GM21381 (cell line): ENCODE data around the gene SPTB.

Experiments used
- ATAC-seq: cut with Tn5 transposase; IDR thresholded peaks from one replicate; pipeline ENCODE4 v1.9.1; 2021; ENCODE audit warnings: mild to moderate bottlenecking, moderate library complexity; ENCODE audit not compliant: unreplicated experiment

The SPTB gene

DNA sequence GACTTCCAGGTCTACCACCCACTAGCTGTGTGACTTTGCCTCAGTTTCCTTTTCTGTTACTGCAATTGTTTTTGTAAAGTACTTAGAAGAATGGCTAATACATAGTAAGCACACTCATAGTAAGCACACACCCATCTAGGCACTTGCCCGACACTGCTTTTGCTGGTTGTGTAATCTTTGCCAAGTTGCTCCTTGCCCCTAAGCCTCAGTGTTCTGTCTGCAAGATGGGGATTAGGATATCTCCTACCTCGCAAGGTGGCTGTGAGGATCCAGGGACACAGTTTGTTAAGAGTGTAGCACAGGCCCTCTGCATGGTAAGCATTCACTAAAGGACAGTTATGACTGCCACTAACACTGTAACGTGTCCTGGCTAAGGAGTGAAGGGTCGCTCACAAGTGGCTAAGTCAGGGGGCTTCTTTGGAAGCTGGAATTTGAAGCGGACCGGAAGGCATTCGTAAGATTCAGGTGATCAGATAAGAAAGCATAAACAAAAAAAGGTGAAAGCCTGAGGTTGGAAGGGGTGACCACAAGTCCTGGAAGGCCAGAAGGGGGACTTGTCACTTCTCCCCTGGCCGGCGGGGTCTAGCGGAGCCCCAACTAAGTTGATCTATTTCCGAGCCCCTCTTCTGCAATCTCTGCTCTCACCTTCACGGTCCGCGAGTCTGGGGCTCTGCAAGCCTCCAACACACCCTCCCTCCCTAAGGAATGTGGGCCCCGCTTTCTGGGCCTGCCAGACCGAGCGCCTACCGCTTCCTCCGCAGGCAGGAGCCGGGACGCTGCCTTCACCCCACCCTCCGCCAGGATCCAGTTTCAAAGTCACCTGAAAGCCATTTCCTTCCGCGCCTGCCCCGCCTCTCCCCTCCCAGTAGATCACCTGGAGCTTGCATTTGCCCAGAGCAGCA, 177.0 kb downstream of the SPTB start:
- no peak for ATAC-seq

DNA sequence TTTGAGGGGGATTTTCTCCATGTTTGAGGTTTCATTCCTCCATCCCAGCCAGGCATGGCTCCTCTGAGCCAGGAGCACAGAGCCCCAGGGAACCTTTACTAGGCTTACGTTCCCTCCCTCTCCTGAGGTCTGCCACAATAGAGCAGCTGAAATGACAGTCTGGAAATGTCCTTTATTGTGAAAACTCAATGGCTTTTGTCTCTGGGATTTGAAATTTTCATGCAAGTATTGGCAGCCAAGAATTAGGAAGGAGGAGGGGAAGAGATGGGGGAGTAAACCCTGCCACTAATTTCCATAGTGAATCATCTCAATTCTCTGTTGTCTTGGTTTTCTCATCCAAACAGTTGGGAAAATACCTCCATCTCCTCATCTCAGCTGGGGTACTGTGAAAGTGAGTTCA, 178.0 kb downstream of the SPTB start:
- no peak for ATAC-seq

DNA sequence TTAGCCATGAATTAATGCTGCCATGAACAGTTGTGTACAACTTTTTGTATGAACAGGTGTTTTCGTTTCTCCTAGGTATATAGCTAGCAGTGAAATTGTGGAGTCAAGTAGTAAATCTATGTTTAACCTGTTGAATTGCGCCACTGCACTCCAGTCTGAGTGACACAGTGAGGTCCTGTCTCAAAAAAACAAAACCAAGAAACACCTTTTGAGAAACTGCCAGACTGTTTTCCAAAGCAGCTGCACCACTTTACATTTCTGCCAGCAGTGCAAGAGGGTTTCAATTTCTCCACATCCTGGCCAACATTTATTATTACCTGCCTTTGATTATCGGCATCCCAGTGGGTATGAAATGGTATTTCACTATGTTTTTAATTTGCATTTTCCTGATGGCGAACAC, 178.8 kb downstream of the SPTB start:
- no peak for ATAC-seq

DNA sequence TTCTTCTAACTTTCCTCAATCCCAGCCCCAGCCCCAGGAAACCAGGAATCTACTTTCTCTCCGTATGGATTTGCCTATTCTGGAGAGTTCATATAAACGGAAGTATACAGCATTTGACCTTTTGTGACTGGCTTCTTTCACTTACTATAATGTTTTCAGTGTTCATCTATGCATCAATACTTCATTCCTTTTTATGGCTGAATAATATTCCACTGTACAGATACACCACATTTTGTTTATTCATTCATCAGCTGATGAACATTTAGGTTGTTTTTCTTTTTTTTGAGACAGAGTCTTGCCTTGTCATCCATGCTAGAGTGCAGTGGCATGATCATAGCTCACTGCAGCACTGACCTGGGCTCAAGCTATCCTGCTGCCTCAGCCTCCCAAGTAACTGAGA, 179.4 kb downstream of the SPTB start:
- ATAC-seq = no peak

DNA sequence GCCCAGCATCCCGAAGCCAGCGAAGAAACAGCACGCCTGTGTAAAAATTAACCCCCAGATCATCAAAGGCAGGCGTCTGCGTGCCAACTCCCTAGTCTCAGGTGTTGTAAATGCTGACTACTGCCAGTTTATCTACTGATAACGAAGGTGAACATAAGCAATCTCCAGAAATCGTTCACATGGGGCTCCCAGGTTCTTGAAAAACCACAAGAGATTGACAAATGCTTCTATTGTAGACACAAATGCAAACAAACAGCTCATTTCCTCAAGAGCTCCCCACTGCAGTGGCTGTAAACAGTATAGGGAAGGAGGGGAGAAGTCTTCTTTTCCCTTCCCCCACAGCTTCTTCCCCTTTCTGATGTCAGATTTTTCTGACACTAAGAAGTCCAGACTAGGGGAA, 180.8 kb downstream of the SPTB start:
- no peak for ATAC-seq

GRCh38 chr14:64696355-64696857, 183.3 kb downstream of the SPTB start:
- no peak for ATAC-seq
